Panc1 (cell line): Measurements from ENCODE around the gene EHD3. TPM values are rescaled to one million over a fixed set of nuclear protein-coding genes. Genes with fewer than 3 reads are reported as not detected.

Source experiments
- ATAC-seq: fragments of 200-7000 bp; cut with Tn5 transposase; 2 replicates; pipeline ENCODE4 v1.9.1; 2020; ENCODE audit warnings: mild to moderate bottlenecking, moderate library complexity
- BruUV-seq: library from RNA; stranded (reverse); fragments of 400-500 nt; replicated peaks from 2 replicates; lab custom pipeline; 2021; lab: Mats Ljungman, UMichigan
- CTCF ChIA-PET: fragments of 300-600 bp; sonication (Branson Sonifier 250); formaldehyde crosslinking; loops from one replicate; lab custom pipeline; 2022; ENCODE audit warnings: antibody characterized with exemption; lab: Charles Lee
- POLR2A ChIA-PET: fragments of 300-600 bp; sonication (Branson Sonifier 250); formaldehyde crosslinking; loops from one replicate; lab custom pipeline; 2022; ENCODE audit warnings: antibody characterized with exemption; lab: Charles Lee
- DNase-seq: peaks from one replicate; pipeline ENCODE4 v3.0.0-alpha.2; 2010; ENCODE audit warnings: low read depth, low spot score
- H3K27ac ChIP-seq: 2 replicates; pipeline ENCODE4 v1.5.1; 2011; ENCODE audit warnings: mild to moderate bottlenecking, low read length, inconsistent platforms
- H3K27me3 ChIP-seq: fragments of 200-500 bp; sonication (Bioruptor generic); 2 replicates; pipeline ENCODE4 v1.6.0; 2014; ENCODE audit warnings: low read length, inconsistent platforms; ENCODE audit not compliant: control insufficient read depth, insufficient read depth
- H3K36me3 ChIP-seq: fragments of 200-500 bp; sonication (Bioruptor generic); 2 replicates; pipeline ENCODE4 v1.5.1; 2014; ENCODE audit warnings: inconsistent platforms, mild to moderate bottlenecking, low read length, moderate library complexity; ENCODE audit not compliant: control insufficient read depth, insufficient read depth
- H3K4me1 ChIP-seq: 2 replicates; pipeline ENCODE4 v1.5.1; 2011; ENCODE audit warnings: inconsistent platforms, mild to moderate bottlenecking, low read length, moderate library complexity; ENCODE audit not compliant: control insufficient read depth, insufficient read depth
- H3K4me3 ChIP-seq, 2 experiments: 2 replicates each; pipeline ENCODE4 v1.5.1; 2011 to 2012; ENCODE audit warnings: low read depth in 2 of 2, low read length in 2 of 2, mild to moderate bottlenecking in 2 of 2, inconsistent platforms in 1 of 2, moderate library complexity in 1 of 2
- H3K9me3 ChIP-seq: fragments of 200-500 bp; sonication (Bioruptor generic); 2 replicates; pipeline ENCODE4 v1.5.1; 2014; ENCODE audit warnings: low read depth, mild to moderate bottlenecking, inconsistent platforms, low read length, moderate library complexity; ENCODE audit not compliant: control insufficient read depth, insufficient read depth
- CTCF ChIP-seq: fragments of 450-650 bp; IDR thresholded peaks from 2 replicates; pipeline ENCODE4 v1.5.1; 2017; ENCODE audit warnings: mild to moderate bottlenecking
- POLR2AphosphoS5 ChIP-seq: IDR thresholded peaks from 2 replicates; pipeline ENCODE4 v1.6.1; 2012; ENCODE audit warnings: mild to moderate bottlenecking, low read depth, low read length, moderate library complexity
- REST ChIP-seq, 2 experiments: IDR thresholded peaks; 2 replicates each; pipeline ENCODE4 v1.6.1; 2011 to 2012; ENCODE audit warnings: low read depth in 2 of 2, control low read depth in 1 of 2, low read length in 1 of 2, mild to moderate bottlenecking in 1 of 2, moderate library complexity in 1 of 2; ENCODE audit not compliant: insufficient read depth in 1 of 2
- SIN3A ChIP-seq: IDR thresholded peaks from 2 replicates; pipeline ENCODE4 v1.6.1; 2012; ENCODE audit warnings: low read depth, mild to moderate bottlenecking, low read length, moderate library complexity, borderline replicate concordance; ENCODE audit not compliant: insufficient read depth
- TCF7L2 ChIP-seq: IDR thresholded peaks from 2 replicates; pipeline ENCODE4 v1.6.1; 2011; ENCODE audit warnings: mild to moderate bottlenecking, low read depth, low read length, inconsistent platforms
- in situ Hi-C: cut with HindIII; loops from 2 replicates; pipeline ENCODE4 v1.10.0; 2016; ENCODE audit warnings: low sequenced_read_pairs, low pct_unique_long_range_greater_than_20kb
- intact Hi-C: fragments of 100-400 bp; cut with micrococcal nuclease; formaldehyde crosslinking; loops from one replicate; pipeline ENCODE4 v1.10.0; 2022; ENCODE audit not compliant: unreplicated experiment
- total RNA-seq: library from RNA; stranded (reverse); gene quantifications from one replicate; pipeline ENCODE4 v1.2.1, GENCODE V29; 2021; ENCODE audit not compliant: unreplicated experiment

EHD3 gene
- total RNA-seq, 1 experiment from 2014 or later = 2.6 TPM

GRCh38 chr2:31296641-31297287 lies 62.8 kb downstream of the EHD3 start:
- BruUV-seq = no TSS peak
- POLR2A ChIA-PET = no interaction called here

GRCh38 chr2:31297751-31298150 lies 63.8 kb downstream of the EHD3 start:
- POLR2A ChIA-PET = no interaction called here

More at GRCh38 chr2:31296641-31297287, 62.8 kb downstream of the EHD3 start:
- ATAC-seq (no peak), DNase-seq (no peak)
- Histone ChIP-seq H3K36me3 (no peaks in the 10 kb centered on the region), H3K4me1 (no peaks in the 10 kb centered on the region), H3K9me3 (no peaks in the 10 kb centered on the region), H3K27ac (no peak overlapping the region), H3K4me3 (no peak overlapping the region), H3K27me3 (no peaks in the 10 kb centered on the region)
- CTCF ChIA-PET = no interaction called here
- no peak for TF ChIP-seq POLR2AphosphoS5
- in situ Hi-C loops = no loop called here
- intact Hi-C loops = no loop called here

More at GRCh38 chr2:31297751-31298150, 63.8 kb downstream of the EHD3 start:
- DNase-seq = no peak
- Histone ChIP-seq H3K4me1 (no peaks in the 10 kb centered on the region), H3K36me3 (no peaks in the 10 kb centered on the region), H3K9me3 (no peaks in the 10 kb centered on the region), H3K27ac (no peak overlapping the region), H3K4me3 (no peak overlapping the region), H3K27me3 (no peaks in the 10 kb centered on the region)
- in situ Hi-C loops = no loop called here
- TF ChIP-seq SIN3A = no peak
- no peak for TF ChIP-seq POLR2AphosphoS5
- TF ChIP-seq CTCF = no peak
- no peak for TF ChIP-seq REST (IDR thresholded peaks at IDR 0.05; ENCODE audit: insufficient read depth in 1 of 2, low read depth in 2 of 2, low read length in 1 of 2)
- TF ChIP-seq TCF7L2 = no peak
- intact Hi-C loops = no loop called here
- no TSS peak for BruUV-seq
- CTCF ChIA-PET = no interaction called here
- ATAC-seq = no peak
